ENCODE results near the gene CAMK2A.

The CAMK2A gene

GRCh38 chr5:150326707-150327106 is 37.1 kb upstream of the CAMK2A start:
- Histone ChIP-seq H3K4me1 (ENCODE audit: control insufficient read depth, insufficient read depth, low read length) (no peaks in the 10 kb centered on the region), H3K9me3 (ENCODE audit: control insufficient read depth, insufficient read depth, low read depth, low read length) (no peaks in the 10 kb centered on the region), H3K36me3 (ENCODE audit: control insufficient read depth in 2 of 2, insufficient read depth in 1 of 2, low read length in 2 of 2) (no peaks in the 10 kb centered on the region), H3K27ac (ENCODE audit: extremely low read depth, low read depth, low read length) (no peak overlapping the region), H3K4me3 (ENCODE audit: low read depth, low read length) (no peak overlapping the region)
- POLR2A ChIA-PET, result no interaction called here
- CTCF ChIA-PET, result interaction anchor here (0.6 kb wide), 1 partner anchor 109 kb away, joined by 3 read pairs; no protein-coding TSS in a partner anchor
- TF ChIP-seq ZNF580 (tag by site-specific recombination; IDR thresholded peaks at IDR 0.05) (no peak), SP2 (tag by site-specific recombination; IDR thresholded peaks at IDR 0.05) (no peak), ZNF138 (tag by site-specific recombination; IDR thresholded peaks at IDR 0.05; ENCODE audit: borderline replicate concordance) (no peak), KLF7 (tag by site-specific recombination; IDR thresholded peaks at IDR 0.05; ENCODE audit: borderline replicate concordance) (no peak)

GRCh38 chr5:150325426-150325825 is 35.9 kb upstream of the CAMK2A start:
- POLR2A ChIA-PET, result no interaction called here
- CTCF ChIA-PET, result interaction anchor here (0.5 kb wide), 1 partner anchor 50 kb away, joined by 3 read pairs; no protein-coding TSS in a partner anchor
- Histone ChIP-seq H3K9me3 (ENCODE audit: control insufficient read depth, insufficient read depth, low read depth, low read length) (no peaks in the 10 kb centered on the region), H3K4me1 (ENCODE audit: control insufficient read depth, insufficient read depth, low read length) (no peaks in the 10 kb centered on the region), H3K36me3 (ENCODE audit: control insufficient read depth in 2 of 2, insufficient read depth in 1 of 2, low read length in 2 of 2) (no peaks in the 10 kb centered on the region), H3K4me3 (ENCODE audit: low read depth, low read length) (no peak overlapping the region), H3K27ac (ENCODE audit: extremely low read depth, low read depth, low read length) (no peak overlapping the region)
- no peak for TF ChIP-seq ZNF423 (tag by site-specific recombination; IDR thresholded peaks at IDR 0.05)
- no peak for TF ChIP-seq ZBTB6 (tag by site-specific recombination; IDR thresholded peaks at IDR 0.05)
- TF ChIP-seq INSM2 (tag by site-specific recombination; IDR thresholded peaks at IDR 0.05), result no peak
- TF ChIP-seq GLIS1 (tag by site-specific recombination; IDR thresholded peaks at IDR 0.05), result peak; percentile 18; the same call in 1 of the 2 replicates

- ChIA-PET POLR2A (no interaction called here), CTCF (interaction anchor here (0.5 kb wide), 1 partner anchor 111 kb away, joined by 3 read pairs; no protein-coding TSS in a partner anchor)
- no peaks in the 10 kb centered on the region for H3K36me3 ChIP-seq (ENCODE audit: control insufficient read depth in 2 of 2, insufficient read depth in 1 of 2, low read length in 2 of 2)
- no peak overlapping the region for H3K27ac ChIP-seq (ENCODE audit: extremely low read depth, low read depth, low read length)
- no peak for TF ChIP-seq ZNF776 (tag by site-specific recombination; IDR thresholded peaks at IDR 0.05; ENCODE audit: borderline replicate concordance)
- no peak for TF ChIP-seq EGR2 (tag by site-specific recombination; IDR thresholded peaks at IDR 0.05; ENCODE audit: low read depth)
- no peak for TF ChIP-seq ZNF571 (tag by site-specific recombination; IDR thresholded peaks at IDR 0.05)
- no peak for TF ChIP-seq ZBTB10 (tag by site-specific recombination; IDR thresholded peaks at IDR 0.05)
- TF ChIP-seq ZNF138 (tag by site-specific recombination; IDR thresholded peaks at IDR 0.05; ENCODE audit: borderline replicate concordance), result no peak
- no peak for TF ChIP-seq KLF8 (tag by site-specific recombination; IDR thresholded peaks at IDR 0.05)
- no peak for TF ChIP-seq ZNF514 (tag by site-specific recombination; IDR thresholded peaks at IDR 0.05)
- TF ChIP-seq KLF17 (tag by site-specific recombination; IDR thresholded peaks at IDR 0.05), result no peak
- no peak for TF ChIP-seq ZNF112 (tag by site-specific recombination; IDR thresholded peaks at IDR 0.05)
- TF ChIP-seq ZNF677 (tag by site-specific recombination; IDR thresholded peaks at IDR 0.05), result no peak
- H3K9me3 ChIP-seq (ENCODE audit: control insufficient read depth, insufficient read depth, low read depth, low read length), result no peaks in the 10 kb centered on the region
- H3K4me1 ChIP-seq (ENCODE audit: control insufficient read depth, insufficient read depth, low read length), result peaks cover 7% of the 10 kb centered on the region
- no peak overlapping the region for H3K4me3 ChIP-seq (ENCODE audit: low read depth, low read length)
Measured at GRCh38 chr5:150323819-150324218, 34.2 kb upstream of the CAMK2A start.

All from HEK293 (cell line).